GM03348 (cell line): ENCODE measurements around the gene GRIK4.

Source experiments
- DNase-seq: peaks from one replicate; pipeline ENCODE4 v3.0.0; 2012; ENCODE audit warnings: low spot score

Gene GRIK4

GRCh38 chr11:120708511-120709183 is 197.1 kb downstream of the GRIK4 start:
- no peak for DNase-seq

DNA sequence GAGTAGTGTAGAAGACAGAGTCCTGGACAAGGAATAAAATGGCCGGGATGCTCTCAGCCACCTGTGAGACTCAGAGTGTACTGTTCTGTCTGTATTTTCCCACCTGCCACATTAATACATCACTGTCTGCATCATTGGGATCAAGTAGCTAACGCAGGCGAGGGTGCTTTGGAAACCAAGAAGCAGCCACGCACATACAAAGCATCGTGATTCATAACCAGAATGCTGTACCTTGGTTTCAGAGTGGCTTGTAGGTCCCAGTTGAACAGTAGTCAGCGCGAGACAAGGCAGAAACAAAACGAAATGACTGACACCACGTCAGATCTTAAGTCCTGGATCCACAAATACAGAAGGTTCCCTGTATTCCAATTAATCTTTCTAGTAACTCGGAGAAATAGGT is 198.3 kb downstream of the GRIK4 start:
- DNase-seq = no peak

GRCh38 chr11:120710354-120711131 is 199.0 kb downstream of the GRIK4 start:
- peak; percentile 93 for DNase-seq

DNA sequence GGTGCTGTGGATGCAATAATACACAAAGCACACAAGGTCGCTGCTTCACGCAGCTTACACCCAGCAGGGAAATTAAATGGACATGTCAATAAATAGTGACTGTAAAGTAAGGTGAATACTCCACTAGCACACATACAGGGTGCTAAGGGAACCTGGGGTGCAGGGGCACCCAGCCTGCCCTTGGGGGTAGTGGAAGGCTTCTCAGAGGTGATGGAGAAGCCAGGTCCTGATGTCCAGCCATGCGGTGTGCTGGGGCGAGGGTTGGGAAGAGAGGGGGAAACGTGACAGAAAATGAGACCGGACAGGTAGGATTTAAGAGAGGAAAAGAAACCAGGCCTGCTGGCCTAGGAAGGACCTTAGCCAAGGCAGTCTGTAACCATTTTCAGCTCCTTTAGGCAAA is 200.5 kb downstream of the GRIK4 start:
- no peak for DNase-seq

DNA sequence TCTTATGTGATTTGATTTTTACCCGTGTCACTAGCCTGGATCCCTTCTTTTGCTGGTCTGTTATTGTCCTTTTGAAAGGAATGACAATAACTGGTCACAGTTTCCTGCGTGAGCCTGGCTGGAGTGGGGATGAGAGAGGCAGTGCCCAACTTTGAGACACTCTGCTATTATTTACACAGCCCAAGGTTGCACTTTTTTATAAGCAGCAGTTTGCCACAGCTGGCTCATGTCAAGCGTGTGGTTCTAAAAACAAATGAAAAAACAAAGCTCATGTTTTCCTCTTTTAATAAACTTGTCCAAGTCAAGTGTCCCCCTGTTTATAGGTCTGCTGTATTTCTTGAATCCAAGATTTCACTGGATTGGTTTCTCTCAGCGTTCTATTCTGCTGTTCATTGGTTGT is 201.3 kb downstream of the GRIK4 start:
- no peak for DNase-seq

DNA sequence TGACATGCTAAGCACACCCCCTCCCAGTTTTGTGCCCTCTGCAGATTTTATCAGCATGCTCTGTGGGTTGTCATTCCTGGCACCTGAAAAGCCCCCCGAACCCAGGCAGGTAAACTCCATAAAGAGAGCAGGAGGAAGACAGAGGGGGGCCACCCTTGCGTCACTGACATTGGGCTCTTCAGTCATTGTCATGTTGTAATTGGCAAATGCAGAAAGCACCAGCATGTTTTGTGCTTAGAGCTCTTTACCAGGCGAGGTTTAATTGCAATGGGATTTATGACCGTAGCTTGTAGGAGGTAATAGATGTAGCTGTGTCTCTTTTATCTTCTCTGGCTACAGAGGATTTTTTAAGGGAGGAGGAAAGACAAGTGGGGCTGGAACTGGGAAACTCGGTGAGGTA is 201.7 kb downstream of the GRIK4 start:
- no peak for DNase-seq

DNA sequence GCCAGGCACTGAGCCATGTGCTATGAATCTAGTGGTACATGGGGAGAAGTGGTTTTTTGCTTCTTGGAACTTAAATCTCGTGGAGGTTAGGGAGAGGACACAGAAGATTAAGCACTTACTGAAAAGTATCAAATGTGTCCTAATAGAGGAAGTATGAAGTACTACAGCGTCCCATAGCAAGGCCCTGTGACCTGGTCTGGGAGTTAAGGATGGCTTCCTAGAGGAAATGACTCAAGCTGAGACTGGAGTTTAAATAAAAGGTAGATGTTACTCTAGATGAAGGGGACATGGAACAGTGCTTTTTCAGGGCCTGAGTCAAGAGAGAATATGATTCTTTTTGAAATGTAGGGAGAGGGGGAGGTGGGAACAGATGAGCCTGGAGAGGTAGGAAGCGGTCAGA is 202.9 kb downstream of the GRIK4 start:
- DNase-seq = no peak

DNA sequence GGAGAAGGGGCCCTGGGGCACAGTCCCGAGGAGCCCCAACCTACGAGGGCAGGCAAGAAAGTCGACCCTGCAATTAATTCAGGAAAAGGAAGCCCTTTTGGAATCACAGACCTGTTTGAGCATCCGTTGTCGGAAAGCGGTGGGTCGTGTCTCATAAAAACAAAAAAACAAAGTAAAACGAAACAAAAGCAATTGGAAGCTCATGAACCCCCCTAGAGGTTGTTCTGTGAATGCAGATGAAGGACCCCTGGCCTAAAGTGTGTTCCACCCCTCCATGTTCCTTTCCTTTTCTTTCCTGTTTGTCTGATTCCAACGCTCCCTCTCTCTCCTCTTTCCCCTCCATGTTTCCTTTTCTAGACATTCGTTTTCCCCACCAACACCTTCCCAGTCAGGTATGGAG is 203.7 kb downstream of the GRIK4 start:
- peak; percentile 60 for DNase-seq

DNA sequence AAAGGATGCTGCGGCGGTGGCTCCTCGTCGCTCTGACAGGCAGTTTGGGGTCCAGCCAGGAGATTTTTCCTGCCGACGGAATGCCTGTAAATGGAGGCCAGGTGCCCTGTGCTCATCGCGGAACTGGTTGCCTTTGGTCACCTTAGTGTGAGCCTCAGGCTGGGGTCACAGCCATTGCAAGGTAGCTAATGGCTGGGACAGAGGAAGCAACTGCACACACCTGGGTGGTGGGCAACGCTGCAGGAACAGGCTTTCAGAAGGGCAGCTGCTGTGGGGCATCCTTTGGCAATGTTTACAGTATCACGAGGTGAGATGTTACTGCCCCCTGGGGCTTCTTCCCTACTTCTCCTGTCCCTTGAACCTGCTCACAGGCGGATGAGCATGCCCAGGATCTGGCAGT is 205.5 kb downstream of the GRIK4 start:
- DNase-seq = no peak

DNA sequence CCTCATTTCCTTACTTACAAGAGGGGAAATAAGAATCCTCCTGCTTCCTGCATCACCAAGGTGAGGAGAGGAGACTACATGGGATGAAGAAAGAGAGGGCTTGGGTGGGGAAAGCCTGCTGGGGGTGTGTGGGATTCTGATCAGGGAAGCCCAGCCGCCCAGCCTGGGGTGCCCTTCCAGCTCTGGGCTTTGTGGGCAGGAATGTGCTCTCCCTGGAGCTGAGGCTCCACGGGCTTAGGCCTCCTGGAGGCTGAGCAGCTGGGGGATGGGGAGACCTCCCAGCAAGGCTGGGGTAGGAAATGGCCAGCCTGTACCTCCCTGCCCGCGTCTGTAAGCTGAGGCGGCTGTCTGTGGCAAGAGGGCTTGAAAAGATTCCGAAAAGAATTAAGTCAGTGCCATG is 206.1 kb downstream of the GRIK4 start:
- DNase-seq = no peak

DNA sequence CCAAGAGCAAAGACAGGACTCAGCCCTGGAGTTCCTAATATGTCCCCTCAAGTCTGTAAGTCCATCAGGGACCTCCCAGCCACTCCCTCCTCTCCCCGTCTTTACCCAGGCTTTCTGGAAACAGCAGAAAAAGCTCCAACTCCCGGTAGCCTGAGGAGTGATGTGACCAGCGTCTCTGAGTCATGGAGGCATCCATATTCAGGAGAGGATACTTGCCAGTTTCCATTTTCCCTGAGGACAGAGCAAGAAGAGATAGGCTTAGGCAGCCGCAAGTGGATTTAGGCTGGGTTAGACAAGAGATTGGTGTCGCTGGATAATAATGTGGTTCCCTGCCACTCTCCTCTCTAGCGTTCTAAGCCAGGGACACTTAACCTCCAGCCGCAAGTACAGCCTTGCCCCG is 206.6 kb downstream of the GRIK4 start:
- DNase-seq = no peak

- DNase-seq = no peak
Observed at GRCh38 chr11:120719348-120719747, 207.8 kb downstream of the GRIK4 start.

GRCh38 chr11:120720760-120721159 is 209.2 kb downstream of the GRIK4 start:
- DNase-seq = no peak

- DNase-seq = no peak
Observed at GRCh38 chr11:120722524-120722923, 211.0 kb downstream of the GRIK4 start.

DNA sequence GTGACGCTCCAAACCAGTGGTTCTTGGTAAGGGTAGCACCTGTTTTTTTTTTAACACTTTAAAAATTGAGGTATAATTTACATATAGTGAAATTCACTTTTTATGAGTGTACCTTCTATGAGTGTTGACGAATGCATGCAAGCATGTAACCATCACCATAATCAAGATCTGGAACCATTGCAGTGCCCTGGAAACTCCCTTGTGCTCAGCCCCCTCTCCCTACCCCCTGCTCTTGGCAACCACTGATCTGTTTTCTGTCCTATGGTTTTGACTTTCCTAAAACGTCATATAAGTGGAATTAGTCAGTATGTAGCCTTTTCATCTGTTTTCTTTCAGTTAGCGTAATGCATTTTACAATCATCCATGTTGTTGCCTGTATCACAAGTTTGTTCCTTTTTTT is 212.2 kb downstream of the GRIK4 start:
- DNase-seq = no peak

- DNase-seq = no peak
Observed at GRCh38 chr11:120727752-120728151, 216.2 kb downstream of the GRIK4 start.

- DNase-seq = no peak
Observed at GRCh38 chr11:120735035-120735434, 223.5 kb downstream of the GRIK4 start.

GRCh38 chr11:120738516-120739046 is 227.0 kb downstream of the GRIK4 start:
- no peak for DNase-seq

DNA sequence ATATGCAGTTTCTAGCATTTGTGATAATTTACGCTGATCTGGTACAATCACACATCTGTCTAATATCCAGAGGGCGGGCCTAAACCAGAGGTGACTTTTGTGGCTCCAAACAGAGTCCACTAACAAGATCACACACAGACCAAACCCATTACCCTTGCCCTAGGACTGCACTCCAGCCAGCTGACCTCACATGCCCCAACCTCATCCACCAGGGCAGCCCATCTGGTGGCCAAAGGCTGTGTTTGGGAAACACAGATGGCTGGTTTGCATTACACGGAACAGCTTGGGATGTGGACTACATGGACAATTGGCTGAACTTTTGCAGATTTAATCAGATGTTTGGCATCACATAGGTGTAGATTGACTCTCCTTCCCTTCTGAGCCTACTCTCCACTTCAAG is 228.2 kb downstream of the GRIK4 start:
- no peak for DNase-seq

GRCh38 chr11:120740380-120740779 is 228.8 kb downstream of the GRIK4 start:
- DNase-seq = no peak

GRCh38 chr11:120744016-120744994 is 232.8 kb downstream of the GRIK4 start:
- no peak for DNase-seq

DNA sequence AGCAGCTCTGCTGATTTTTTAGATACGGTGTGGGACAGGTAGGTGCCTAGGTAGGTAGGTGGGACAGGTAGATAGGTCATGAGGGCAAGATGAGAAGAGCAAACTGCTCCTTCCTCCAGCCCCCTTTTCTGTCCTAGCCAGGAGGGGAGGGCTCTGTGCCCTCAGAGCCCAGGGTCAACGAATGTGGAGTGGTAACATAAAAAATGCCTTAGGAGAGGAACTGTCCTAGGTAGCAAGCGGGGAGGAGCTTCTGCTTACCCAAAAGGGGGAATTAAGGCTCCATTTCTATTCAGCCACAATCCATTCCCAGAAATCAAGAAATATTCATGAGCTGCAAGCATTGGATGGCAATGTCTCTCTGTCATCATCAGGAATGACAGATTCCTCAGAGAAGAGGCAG is 234.8 kb downstream of the GRIK4 start:
- no peak for DNase-seq
